Thoracic aorta (tissue), 2 donors: ENCODE measurements around the gene CCNYL1. TPM values are rescaled to one million over a fixed set of nuclear protein-coding genes. Genes with fewer than 3 reads are reported as not detected.
"Not testable (repeated sequence)": the region's sequence is repeated elsewhere in the genome, so short reads cannot be mapped to it uniquely, and the experiment has no call there.

Experiments
- ATAC-seq: fragments of 150-250 bp; one replicate; pipeline ENCODE4 v1.8.0; 2017; ENCODE audit warnings: low read depth; ENCODE audit not compliant: insufficient number of reproducible peaks, low FRiP score
- DNase-seq: peaks from one replicate; pipeline ENCODE4 v3.0.0-alpha.2; 2020; ENCODE audit warnings: low spot score
- H3K27ac ChIP-seq, 2 donors: fragments of 200-600 bp; sonication (generic); 1 replicate in 1 of 2; 2 replicates in 1 of 2; pipeline ENCODE4 v1.5.1; 2016; ENCODE audit warnings: mild to moderate bottlenecking in 2 of 2, moderate library complexity in 2 of 2
- H3K27me3 ChIP-seq: fragments of 200-600 bp; sonication (generic); replicated peaks from 2 replicates; pipeline ENCODE4 v1.6.0; 2016; ENCODE audit warnings: mild to moderate bottlenecking; ENCODE audit not compliant: insufficient read depth
- H3K36me3 ChIP-seq: fragments of 200-600 bp; sonication (generic); one replicate; pipeline ENCODE4 v1.5.1; 2016
- H3K4me1 ChIP-seq, 2 donors: fragments of 200-600 bp; sonication (generic); 1 replicate in 1 of 2; 2 replicates in 1 of 2; pipeline versions ENCODE4 v1.5.1 to v1.6.0; 2016; ENCODE audit warnings: low read depth in 2 of 2, mild to moderate bottlenecking in 1 of 2; ENCODE audit not compliant: control insufficient read depth in 1 of 2
- H3K4me3 ChIP-seq: fragments of 200-600 bp; sonication (generic); 2 replicates; pipeline ENCODE4 v1.5.1; 2016; ENCODE audit warnings: mild to moderate bottlenecking
- H3K9me3 ChIP-seq: fragments of 200-600 bp; sonication (generic); 2 replicates; pipeline ENCODE4 v1.5.1; 2016
- CTCF ChIP-seq: fragments of 200-600 bp; sonication (generic); IDR thresholded peaks from one replicate; pipeline ENCODE4 v1.5.1; 2019; ENCODE audit warnings: antibody characterized with exemption
- total RNA-seq, 2 donors: library from RNA; depleted of rRNA; stranded (reverse); fragments of >200 nt; gene quantifications; one replicate each; pipeline versions ENCODE4 v1.1.0 to v1.2.3, GENCODE V29; 2016

CCNYL1 gene
- total RNA-seq, 2 donors from 2014 or later, result 17.7 to 29.8 TPM

DNA sequence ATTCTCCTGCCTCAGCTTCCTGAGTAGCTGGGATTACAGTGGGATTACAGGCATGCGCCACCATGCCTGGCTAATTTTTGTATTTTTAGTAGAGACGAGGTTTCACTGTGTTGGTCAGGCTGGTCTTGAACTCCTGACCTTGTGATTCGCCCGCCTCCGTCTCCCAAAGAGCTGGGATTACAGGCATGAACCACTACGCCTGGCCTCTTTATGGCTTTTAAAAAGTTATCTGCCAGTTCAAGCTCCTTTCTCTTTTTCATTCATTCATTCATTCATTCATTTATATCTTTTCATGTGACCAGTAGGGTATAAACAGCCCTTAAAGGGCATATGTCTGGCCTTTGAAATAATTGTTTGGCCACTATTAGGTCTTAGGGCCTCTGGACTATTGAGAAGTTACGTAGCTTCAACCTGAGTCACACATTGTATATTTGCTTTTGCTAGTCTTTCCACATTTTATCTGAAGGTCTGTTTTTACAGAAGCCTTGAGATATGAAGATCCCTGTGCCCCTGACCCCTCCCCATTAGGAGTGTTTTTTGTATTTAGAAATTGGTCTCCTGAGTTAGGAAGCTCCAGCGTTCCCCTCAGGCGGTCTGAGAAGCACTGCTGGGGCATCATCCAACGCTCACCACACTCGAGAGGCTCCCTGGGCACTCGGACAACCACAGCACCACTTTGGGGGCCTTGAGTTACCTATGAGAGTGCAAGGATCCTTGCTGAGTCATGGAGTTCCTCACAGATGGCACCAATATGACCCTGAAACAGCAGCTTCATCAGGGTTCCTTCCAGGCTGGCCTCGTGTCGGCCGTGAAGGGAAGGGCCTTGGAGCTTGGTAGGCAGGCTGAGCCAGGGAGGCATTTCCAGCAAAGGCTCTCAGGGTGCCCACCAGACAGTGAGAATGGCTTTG, 36.5 kb downstream of the CCNYL1 start:
- H3K27me3 ChIP-seq, result no peaks in the 10 kb centered on the region
- ATAC-seq (no peak), DNase-seq (no peak)
- H3K27ac ChIP-seq, result no peak overlapping the region
- H3K9me3 ChIP-seq, result no peaks in the 10 kb centered on the region
- H3K36me3 ChIP-seq, result peaks cover 9% of the 10 kb centered on the region
- no peak overlapping the region for H3K4me3 ChIP-seq
- H3K4me1 ChIP-seq, result no peaks in the 10 kb centered on the region
- TF ChIP-seq CTCF, result no peak

GRCh38 chr2:207748993-207749392, 37.6 kb downstream of the CCNYL1 start:
- Histone ChIP-seq H3K4me3 (no peak overlapping the region), H3K9me3 (no peaks in the 10 kb centered on the region), H3K36me3 (peaks cover 9% of the 10 kb centered on the region), H3K27me3 (no peaks in the 10 kb centered on the region), H3K27ac (no peak overlapping the region), H3K4me1 (no peaks in the 10 kb centered on the region)
- ATAC-seq (no peak), DNase-seq (no peak)
- no peak for TF ChIP-seq CTCF

GRCh38 chr2:207749873-207750272, 38.4 kb downstream of the CCNYL1 start:
- TF ChIP-seq CTCF, result no peak
- no peak for DNase-seq
- Histone ChIP-seq H3K27me3 (no peaks in the 10 kb centered on the region), H3K4me1 (no peaks in the 10 kb centered on the region), H3K27ac (no peak overlapping the region), H3K36me3 (peaks cover 14% of the 10 kb centered on the region), H3K9me3 (no peaks in the 10 kb centered on the region), H3K4me3 (no peak overlapping the region)
- ATAC-seq, result no peak

- Histone ChIP-seq H3K27ac (no peak overlapping the region), H3K36me3 (peaks cover 14% of the 10 kb centered on the region), H3K4me1 (no peaks in the 10 kb centered on the region), H3K9me3 (no peaks in the 10 kb centered on the region), H3K4me3 (no peak overlapping the region), H3K27me3 (no peaks in the 10 kb centered on the region)
- ATAC-seq, result no peak
- TF ChIP-seq CTCF, result no peak
- DNase-seq, result no peak
Measured at GRCh38 chr2:207750345-207750744, 38.9 kb downstream of the CCNYL1 start.

DNA sequence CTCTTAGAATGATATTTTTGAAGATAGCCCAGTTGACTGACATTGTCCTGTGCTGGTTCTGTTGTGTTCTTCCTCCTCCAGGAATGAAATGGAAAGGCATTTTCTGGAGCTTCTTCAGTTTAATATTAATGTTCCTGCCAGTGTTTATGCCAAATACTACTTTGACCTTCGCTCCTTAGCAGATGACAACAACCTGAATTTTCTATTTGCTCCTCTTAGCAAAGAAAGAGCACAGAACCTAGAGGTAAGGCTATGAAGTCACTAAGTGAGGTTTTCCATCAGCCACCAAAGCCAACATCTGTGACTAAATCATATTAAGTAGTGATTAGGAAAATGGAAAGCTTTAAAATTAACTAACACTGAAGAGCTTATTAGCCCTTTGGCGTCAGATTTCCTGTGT, 39.4 kb downstream of the CCNYL1 start:
- no peaks in the 10 kb centered on the region for H3K4me1 ChIP-seq
- no peak overlapping the region for H3K4me3 ChIP-seq
- ATAC-seq (no peak), DNase-seq (no peak)
- TF ChIP-seq CTCF, result no peak
- H3K9me3 ChIP-seq, result no peaks in the 10 kb centered on the region
- H3K27me3 ChIP-seq, result no peaks in the 10 kb centered on the region
- H3K36me3 ChIP-seq, result peaks cover 14% of the 10 kb centered on the region
- no peak overlapping the region for H3K27ac ChIP-seq

GRCh38 chr2:207753688-207754087, 42.2 kb downstream of the CCNYL1 start:
- not testable (repeated sequence) for H3K4me1 ChIP-seq, ATAC-seq, H3K9me3 ChIP-seq, DNase-seq, H3K4me3 ChIP-seq, H3K27ac ChIP-seq, H3K27me3 ChIP-seq
- H3K36me3 ChIP-seq, result peaks cover 14% of the 10 kb centered on the region
